GM21825 (cell line): Measurements from ENCODE around the gene HBQ1.
"Not testable (repeated sequence)": the region's sequence is repeated elsewhere in the genome, so short reads cannot be mapped to it uniquely, and the experiment has no call there.

ENCODE experiments used
- ATAC-seq: cut with Tn5 transposase; IDR thresholded peaks from one replicate; pipeline ENCODE4 v1.9.1; 2021; ENCODE audit warnings: mild to moderate bottlenecking, moderate library complexity; ENCODE audit not compliant: unreplicated experiment

Gene HBQ1

GRCh38 chr16:160242-160641, 20.0 kb upstream of the HBQ1 start:
- not testable (repeated sequence) for ATAC-seq

GRCh38 chr16:160691-161190, 19.5 kb upstream of the HBQ1 start:
- no peak for ATAC-seq

GRCh38 chr16:162271-162991, 17.8 kb upstream of the HBQ1 start:
- ATAC-seq, result no peak

- not testable (repeated sequence) for ATAC-seq
Observed at GRCh38 chr16:163139-163538, 17.1 kb upstream of the HBQ1 start.

GRCh38 chr16:163696-164095, 16.6 kb upstream of the HBQ1 start:
- not testable (repeated sequence) for ATAC-seq

GRCh38 chr16:164134-164823, 16.0 kb upstream of the HBQ1 start:
- not testable (repeated sequence) for ATAC-seq

GRCh38 chr16:164827-165538, 15.3 kb upstream of the HBQ1 start:
- no peak for ATAC-seq

GRCh38 chr16:165539-166374, 14.5 kb upstream of the HBQ1 start, which contains the start of gene HBM:
Gene HBM (plus strand): TSS chr16:165978. CDS start chr16:165998, 20 bp downstream.
- ATAC-seq, result no peak

- ATAC-seq, result no peak
Observed at GRCh38 chr16:166375-167121, 13.7 kb upstream of the HBQ1 start.

- ATAC-seq, result no peak
Observed at GRCh38 chr16:167122-167690, 13.1 kb upstream of the HBQ1 start.

GRCh38 chr16:168424-168823, 11.8 kb upstream of the HBQ1 start:
- no peak for ATAC-seq

GRCh38 chr16:169014-169413, 11.2 kb upstream of the HBQ1 start:
- no peak for ATAC-seq

GRCh38 chr16:170088-170507, 10.2 kb upstream of the HBQ1 start:
- not testable (repeated sequence) for ATAC-seq

GRCh38 chr16:170788-171187, 9.5 kb upstream of the HBQ1 start:
- ATAC-seq, result no peak

GRCh38 chr16:172374-172941, 7.8 kb upstream of the HBQ1 start, which contains the start of gene HBA2:
Gene HBA2 (plus strand): TSS chr16:172876. CDS start chr16:172913, 37 bp downstream.
- not testable (repeated sequence) for ATAC-seq

- ATAC-seq, result not testable (repeated sequence)
Observed at GRCh38 chr16:173211-173854, 6.9 kb upstream of the HBQ1 start.

- ATAC-seq, result not testable (repeated sequence)
Observed at GRCh38 chr16:173928-174769, 6.1 kb upstream of the HBQ1 start.
